ENCODE results near the gene U2AF2. TPM values are rescaled to one million over a fixed set of nuclear protein-coding genes. Genes with fewer than 3 reads are reported as not detected.

The U2AF2 gene
- total RNA-seq, 2 experiments from 2014 or later = 211 to 264 TPM

GRCh38 chr19:55644191-55644833 is 10.5 kb upstream of the U2AF2 start:
- Histone ChIP-seq H3K79me2 (ENCODE audit: insufficient read depth, low read depth, low read length) (peaks cover 61% of the 10 kb centered on the region), H3K36me3 (ENCODE audit: insufficient read depth, low read length) (peaks cover 31% of the 10 kb centered on the region), H3K4me1 (ENCODE audit: insufficient read depth, low read length, poor library complexity, severe bottlenecking) (peaks cover 62% of the 10 kb centered on the region), H2AFZ (ENCODE audit: low read length) (no peak overlapping the region), H3K9me3 (ENCODE audit: low read length) (no peaks in the 10 kb centered on the region), H4K20me1 (ENCODE audit: insufficient read depth, low read length) (no peaks in the 10 kb centered on the region), H3K27ac (ENCODE audit: low read depth, low read length, poor library complexity, severe bottlenecking) (peak overlapping the region; percentile 86), H3K4me3 (ENCODE audit: low read depth, low read length, poor library complexity, severe bottlenecking) (peak overlapping the region; percentile 98), H3K9me2 (ENCODE audit: insufficient read depth, low read length) (no peaks in the 10 kb centered on the region), H3K4me2 (ENCODE audit: low read length) (peak overlapping the region; percentile 89)
- ChIA-PET CTCF (ENCODE audit: unreplicated experiment) (no interaction called here), POLR2A (no interaction called here)
- TF ChIP-seq EZH2phosphoT487 (IDR thresholded peaks at IDR 0.05; ENCODE audit: borderline replicate concordance, low read depth, low read length) (no peak), CTCF (conservative IDR thresholded peaks at IDR 0.05; ENCODE audit: low read length) (no peak)
- intact Hi-C loops (cut with micrococcal nuclease; ENCODE audit: unreplicated experiment) = loop anchor here (5.0 kb wide), 1 partner anchor 498 kb away; the partner anchor contains the start of gene ZNF444
- no peak for DNase-seq (ENCODE audit: low spot score)
- BruUV-seq (replicated peaks) = no TSS peak

GRCh38 chr19:55644842-55645511 is 9.9 kb upstream of the U2AF2 start:
- Histone ChIP-seq H3K27ac (ENCODE audit: low read depth, low read length, poor library complexity, severe bottlenecking) (peak overlapping the region; percentile 86), H3K9me2 (ENCODE audit: insufficient read depth, low read length) (no peaks in the 10 kb centered on the region), H3K4me3 (ENCODE audit: low read depth, low read length, poor library complexity, severe bottlenecking) (peak overlapping the region; percentile 98), H4K20me1 (ENCODE audit: insufficient read depth, low read length) (no peaks in the 10 kb centered on the region), H3K36me3 (ENCODE audit: insufficient read depth, low read length) (peaks cover 38% of the 10 kb centered on the region), H3K4me1 (ENCODE audit: insufficient read depth, low read length, poor library complexity, severe bottlenecking) (peaks cover 59% of the 10 kb centered on the region), H3K9me3 (ENCODE audit: low read length) (no peaks in the 10 kb centered on the region), H3K4me2 (ENCODE audit: low read length) (peak overlapping the region; percentile 89), H3K79me2 (ENCODE audit: insufficient read depth, low read depth, low read length) (peaks cover 61% of the 10 kb centered on the region), H2AFZ (ENCODE audit: low read length) (no peak overlapping the region)
- ChIA-PET CTCF (ENCODE audit: unreplicated experiment) (no interaction called here), POLR2A (interaction anchor here (1.2 kb wide), 1 partner anchor 9 kb away, joined by 3 read pairs; no protein-coding TSS in a partner anchor)
- BruUV-seq (replicated peaks) = no TSS peak
- DNase-seq (ENCODE audit: low spot score) = peak; percentile 54
- TF ChIP-seq EZH2phosphoT487 (IDR thresholded peaks at IDR 0.05; ENCODE audit: borderline replicate concordance, low read depth, low read length) = no peak
- TF ChIP-seq CTCF (conservative IDR thresholded peaks at IDR 0.05; ENCODE audit: low read length) = no peak
- intact Hi-C loops (cut with micrococcal nuclease; ENCODE audit: unreplicated experiment) = loop anchor here (5.0 kb wide), 1 partner anchor 497 kb away; the partner anchor contains the start of gene ZNF444

GRCh38 chr19:55645512-55645881 is 9.3 kb upstream of the U2AF2 start:
- no peak for DNase-seq (ENCODE audit: low spot score)
- Histone ChIP-seq H3K79me2 (ENCODE audit: insufficient read depth, low read depth, low read length) (peaks cover 61% of the 10 kb centered on the region), H3K9me2 (ENCODE audit: insufficient read depth, low read length) (no peaks in the 10 kb centered on the region), H2AFZ (ENCODE audit: low read length) (no peak overlapping the region), H3K4me2 (ENCODE audit: low read length) (peak overlapping the region; percentile 89), H3K4me1 (ENCODE audit: insufficient read depth, low read length, poor library complexity, severe bottlenecking) (peaks cover 54% of the 10 kb centered on the region), H3K9me3 (ENCODE audit: low read length) (no peaks in the 10 kb centered on the region), H3K36me3 (ENCODE audit: insufficient read depth, low read length) (peaks cover 43% of the 10 kb centered on the region), H3K27ac (ENCODE audit: low read depth, low read length, poor library complexity, severe bottlenecking) (peak overlapping the region; percentile 86), H3K4me3 (ENCODE audit: low read depth, low read length, poor library complexity, severe bottlenecking) (peak overlapping the region; percentile 98), H4K20me1 (ENCODE audit: insufficient read depth, low read length) (no peaks in the 10 kb centered on the region)
- ChIA-PET POLR2A (interaction anchor here (1.2 kb wide), 1 partner anchor 9 kb away, joined by 3 read pairs; no protein-coding TSS in a partner anchor), CTCF (ENCODE audit: unreplicated experiment) (no interaction called here)
- TF ChIP-seq EZH2phosphoT487 (IDR thresholded peaks at IDR 0.05; ENCODE audit: borderline replicate concordance, low read depth, low read length) (no peak), CTCF (conservative IDR thresholded peaks at IDR 0.05; ENCODE audit: low read length) (no peak)
- intact Hi-C loops (cut with micrococcal nuclease; ENCODE audit: unreplicated experiment) = no loop called here
- BruUV-seq (replicated peaks) = TSS peak; percentile 73

All from OCI-LY7 (cell line).